Neutrophil (primary cell): Measurements from ENCODE around the gene BMPER.

Source experiments
- H3K27ac ChIP-seq: fragments of 200-600 bp; sonication (generic); 2 replicates; pipeline ENCODE4 v1.5.1; 2016; ENCODE audit warnings: mild to moderate bottlenecking, moderate library complexity
- H3K27me3 ChIP-seq: fragments of 200-600 bp; sonication (generic); 2 replicates; pipeline ENCODE4 v1.6.0; 2016; ENCODE audit warnings: mild to moderate bottlenecking
- H3K36me3 ChIP-seq: fragments of 200-600 bp; sonication (generic); 2 replicates; pipeline ENCODE4 v1.5.1; 2017
- H3K4me1 ChIP-seq, 2 experiments: fragments of 200-600 bp in 1 of 2; sonication (generic) in 1 of 2; 1 replicate in 1 of 2; 2 replicates in 1 of 2; pipeline versions ENCODE4 v1.5.1 to v1.6.1; 2013 to 2016; ENCODE audit warnings: low read depth in 1 of 2, low read length in 1 of 2, mild to moderate bottlenecking in 1 of 2, moderate library complexity in 1 of 2; ENCODE audit not compliant: control insufficient read depth in 1 of 2, insufficient read depth in 1 of 2
- H3K4me3 ChIP-seq, 2 experiments: fragments of 200-600 bp in 1 of 2; sonication (generic) in 1 of 2; 1 replicate in 1 of 2; 2 replicates in 1 of 2; pipeline ENCODE4 v1.5.1; 2013 to 2016; ENCODE audit warnings: low read depth in 1 of 2, low read length in 1 of 2, mild to moderate bottlenecking in 1 of 2, moderate library complexity in 1 of 2
- H3K9me3 ChIP-seq: fragments of 200-600 bp; sonication (generic); 2 replicates; pipeline ENCODE4 v1.5.1; 2016
- TF ChIP-seq, protein P1 (sequence below): fragments of 200-600 bp; sonication (generic); IDR thresholded peaks from 2 replicates; pipeline ENCODE4 v1.5.1; 2016; ENCODE audit warnings: antibody characterized with exemption

BMPER gene

DNA sequence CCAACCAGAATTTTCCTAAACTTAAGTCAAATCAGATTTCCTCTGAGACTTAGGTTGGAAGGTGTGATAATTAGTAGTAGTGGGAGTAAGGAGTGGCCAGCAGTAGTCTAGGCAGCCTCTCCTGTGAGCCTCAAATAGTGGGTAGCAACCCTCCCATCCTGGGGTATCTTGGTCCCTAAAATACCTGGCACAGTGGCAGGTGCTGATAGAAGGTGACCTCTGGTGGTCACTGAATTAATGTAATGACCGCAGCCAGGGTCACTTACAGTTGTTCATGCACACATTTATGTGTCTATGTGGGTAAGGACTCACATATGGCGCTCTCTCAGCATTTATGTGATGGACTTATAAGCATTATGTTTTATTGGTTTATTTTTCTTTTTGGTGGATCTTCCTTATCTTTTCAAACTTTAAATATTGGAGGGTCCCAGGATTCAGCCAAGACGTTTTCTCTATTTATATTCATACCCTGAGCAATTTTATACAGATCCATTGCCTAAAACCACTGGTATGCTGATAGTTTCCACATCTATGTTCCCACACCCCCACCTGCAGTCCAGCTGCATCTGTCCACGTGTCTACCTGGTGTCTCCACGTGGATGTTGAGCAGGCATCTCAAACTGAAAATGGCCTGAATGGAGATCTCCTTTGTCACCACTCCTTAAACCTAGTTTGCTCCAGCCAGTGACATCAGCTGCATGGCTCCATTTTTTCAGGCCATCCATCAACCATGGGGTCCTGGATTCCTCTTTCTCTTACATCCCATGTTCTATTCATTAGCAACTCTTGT lies 18.3 kb downstream of the BMPER start:
- peaks cover 24% of the 10 kb centered on the region for H3K27me3 ChIP-seq
- H3K4me1 ChIP-seq: no peaks in the 10 kb centered on the region
- H3K36me3 ChIP-seq: no peaks in the 10 kb centered on the region
- no peaks in the 10 kb centered on the region for H3K9me3 ChIP-seq
- H3K4me3 ChIP-seq: no peak overlapping the region
- TF ChIP-seq, protein P1, sequence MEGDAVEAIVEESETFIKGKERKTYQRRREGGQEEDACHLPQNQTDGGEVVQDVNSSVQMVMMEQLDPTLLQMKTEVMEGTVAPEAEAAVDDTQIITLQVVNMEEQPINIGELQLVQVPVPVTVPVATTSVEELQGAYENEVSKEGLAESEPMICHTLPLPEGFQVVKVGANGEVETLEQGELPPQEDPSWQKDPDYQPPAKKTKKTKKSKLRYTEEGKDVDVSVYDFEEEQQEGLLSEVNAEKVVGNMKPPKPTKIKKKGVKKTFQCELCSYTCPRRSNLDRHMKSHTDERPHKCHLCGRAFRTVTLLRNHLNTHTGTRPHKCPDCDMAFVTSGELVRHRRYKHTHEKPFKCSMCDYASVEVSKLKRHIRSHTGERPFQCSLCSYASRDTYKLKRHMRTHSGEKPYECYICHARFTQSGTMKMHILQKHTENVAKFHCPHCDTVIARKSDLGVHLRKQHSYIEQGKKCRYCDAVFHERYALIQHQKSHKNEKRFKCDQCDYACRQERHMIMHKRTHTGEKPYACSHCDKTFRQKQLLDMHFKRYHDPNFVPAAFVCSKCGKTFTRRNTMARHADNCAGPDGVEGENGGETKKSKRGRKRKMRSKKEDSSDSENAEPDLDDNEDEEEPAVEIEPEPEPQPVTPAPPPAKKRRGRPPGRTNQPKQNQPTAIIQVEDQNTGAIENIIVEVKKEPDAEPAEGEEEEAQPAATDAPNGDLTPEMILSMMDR: no peak
- H3K27ac ChIP-seq: no peak overlapping the region

DNA sequence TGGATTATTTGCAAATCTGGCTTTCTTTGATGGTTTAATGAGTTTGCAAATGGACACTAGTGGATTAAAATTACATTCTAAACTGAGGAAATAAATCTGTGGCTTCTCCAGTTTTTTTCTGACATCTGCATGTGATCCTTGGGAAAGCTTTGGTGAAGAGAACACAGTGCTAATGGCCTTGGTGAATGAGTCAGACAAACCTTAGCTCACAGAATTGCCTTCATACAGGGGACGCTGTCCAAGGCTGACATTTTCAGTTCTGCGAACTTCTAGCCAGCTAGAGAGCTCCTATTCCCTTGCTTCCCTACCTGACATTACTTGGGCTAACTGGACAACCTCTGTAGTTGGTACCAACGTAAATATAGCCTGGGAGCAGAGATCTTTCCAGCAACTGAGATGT lies 21.2 kb downstream of the BMPER start:
- Histone ChIP-seq H3K27me3 (peaks cover 28% of the 10 kb centered on the region), H3K36me3 (no peaks in the 10 kb centered on the region), H3K27ac (no peak overlapping the region), H3K4me3 (no peak overlapping the region), H3K4me1 (no peaks in the 10 kb centered on the region), H3K9me3 (no peaks in the 10 kb centered on the region)
- TF ChIP-seq, protein P1: no peak

DNA sequence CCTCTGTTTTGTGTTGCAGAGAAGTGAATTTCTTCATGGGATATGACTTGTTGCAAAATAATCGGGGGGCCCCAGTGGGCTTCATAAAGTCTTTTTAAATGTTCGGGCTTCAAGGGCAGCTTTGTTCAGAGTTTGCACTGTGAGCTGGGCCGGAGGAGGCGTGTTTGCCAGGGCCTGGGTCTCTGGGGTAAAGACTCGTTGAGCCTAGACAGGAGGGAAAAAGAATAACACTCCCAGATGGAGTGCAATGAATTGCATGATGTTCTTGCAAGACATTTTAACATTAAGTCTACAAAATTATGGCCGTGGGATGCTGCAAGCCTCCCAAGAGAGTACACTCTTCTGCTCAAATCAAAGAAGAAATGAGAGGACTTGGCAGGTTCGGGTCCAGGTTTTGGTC lies 23.6 kb downstream of the BMPER start:
- Histone ChIP-seq H3K36me3 (no peaks in the 10 kb centered on the region), H3K4me1 (no peaks in the 10 kb centered on the region), H3K4me3 (no peak overlapping the region), H3K27me3 (peaks cover 43% of the 10 kb centered on the region), H3K9me3 (no peaks in the 10 kb centered on the region), H3K27ac (no peak overlapping the region)
- TF ChIP-seq, protein P1: no peak

DNA sequence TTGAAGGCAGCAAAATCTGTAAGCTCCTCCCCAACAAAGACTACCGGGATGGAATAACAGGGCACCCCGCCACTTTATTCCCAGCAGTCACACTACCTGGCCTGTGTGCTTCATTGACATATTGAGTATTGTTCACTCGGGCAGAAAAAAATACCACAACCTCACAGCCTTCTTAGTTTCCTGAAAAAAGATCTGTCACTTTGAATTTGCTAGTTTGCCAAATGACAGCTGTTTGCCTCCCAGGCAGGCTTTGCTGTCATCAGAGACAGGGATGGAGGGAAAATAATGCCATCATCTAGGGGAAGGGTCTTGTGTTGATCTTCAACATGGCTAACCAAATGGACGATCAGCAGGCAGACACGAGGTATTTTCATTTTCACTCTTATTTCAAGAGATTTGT lies 26.9 kb downstream of the BMPER start:
- Histone ChIP-seq H3K4me3 (no peak overlapping the region), H3K27ac (no peak overlapping the region), H3K9me3 (no peaks in the 10 kb centered on the region), H3K4me1 (no peaks in the 10 kb centered on the region), H3K36me3 (no peaks in the 10 kb centered on the region), H3K27me3 (peaks cover 28% of the 10 kb centered on the region)
- TF ChIP-seq, protein P1: no peak

DNA sequence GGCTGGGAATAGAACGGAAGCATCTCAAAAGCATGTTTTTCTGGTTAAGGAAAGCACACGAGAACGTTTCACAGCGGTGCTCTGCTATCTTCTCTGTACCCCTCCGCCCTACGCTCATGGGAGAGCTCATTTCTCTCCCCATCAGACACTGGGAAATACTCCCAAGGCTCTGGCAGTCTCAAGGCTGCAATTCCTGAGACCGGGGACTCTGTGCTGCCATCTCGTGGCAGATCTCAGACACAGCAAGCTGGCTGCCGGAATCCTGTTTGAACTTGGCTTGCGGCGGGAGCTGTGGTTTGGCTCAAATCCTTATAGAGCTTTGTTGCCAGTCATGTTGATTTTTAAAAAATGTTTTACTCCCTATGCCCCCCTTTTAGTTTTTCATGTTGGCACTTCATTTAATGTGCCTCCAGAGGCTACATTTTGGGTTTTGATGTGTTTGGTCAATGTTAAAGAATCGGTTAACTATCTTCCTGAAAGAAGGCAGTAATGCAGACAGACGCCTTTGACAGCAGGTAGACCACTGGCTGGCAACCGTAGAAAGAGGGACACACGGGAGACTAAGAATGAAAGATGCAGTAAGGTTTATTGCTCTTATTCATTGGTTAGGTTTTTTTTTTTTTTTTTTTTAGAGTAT lies 27.6 kb downstream of the BMPER start:
- TF ChIP-seq, protein P1: peak; percentile 74
- no peaks in the 10 kb centered on the region for H3K36me3 ChIP-seq
- no peak overlapping the region for H3K4me3 ChIP-seq

More for the DNA sequence above, 27.6 kb downstream of the BMPER start:
- Histone ChIP-seq H3K4me1 (no peaks in the 10 kb centered on the region), H3K27me3 (peaks cover 28% of the 10 kb centered on the region), H3K27ac (no peak overlapping the region), H3K9me3 (no peaks in the 10 kb centered on the region)
